Measurements from ENCODE around the gene MICAL3.

DNA sequence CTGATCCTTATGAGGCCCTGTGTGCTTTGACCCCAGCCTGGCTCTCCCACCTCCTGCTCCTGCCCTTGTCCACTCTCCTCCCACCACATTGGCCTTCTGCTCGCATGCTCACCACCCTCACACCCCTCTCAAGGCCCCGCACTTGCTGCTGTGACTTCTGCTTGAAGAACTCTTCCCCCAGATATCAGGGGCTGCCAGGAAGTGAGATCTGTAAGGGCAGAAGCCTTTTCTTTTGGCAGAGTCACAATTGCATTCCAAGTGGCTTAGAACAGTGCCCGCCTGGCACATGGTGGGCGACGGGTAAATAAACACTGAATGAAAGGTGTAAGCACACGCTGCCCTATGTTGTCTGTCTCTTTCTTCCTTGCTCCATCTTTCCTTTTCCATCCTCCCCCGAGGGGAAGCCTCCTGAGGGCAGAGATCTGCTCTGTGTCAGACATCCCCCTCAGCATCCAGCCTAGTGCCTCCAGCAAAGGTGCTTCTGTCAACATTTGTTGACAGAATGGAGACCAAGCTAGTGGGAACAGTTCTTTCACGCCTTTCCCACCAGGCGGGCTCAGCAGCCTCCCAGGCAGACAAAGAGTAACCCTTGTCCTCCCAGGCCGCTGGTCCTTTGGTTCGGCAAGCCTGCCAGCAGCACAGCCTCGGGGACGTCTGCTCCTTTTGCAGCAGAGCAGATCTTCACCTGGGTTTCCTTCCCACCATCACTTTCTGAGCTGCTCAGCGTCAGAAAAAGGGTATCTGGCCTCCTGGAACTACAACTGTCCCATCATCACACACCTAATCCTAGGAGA, 43.4 kb upstream of the MICAL3 start:
- TF ChIP-seq, protein P1, sequence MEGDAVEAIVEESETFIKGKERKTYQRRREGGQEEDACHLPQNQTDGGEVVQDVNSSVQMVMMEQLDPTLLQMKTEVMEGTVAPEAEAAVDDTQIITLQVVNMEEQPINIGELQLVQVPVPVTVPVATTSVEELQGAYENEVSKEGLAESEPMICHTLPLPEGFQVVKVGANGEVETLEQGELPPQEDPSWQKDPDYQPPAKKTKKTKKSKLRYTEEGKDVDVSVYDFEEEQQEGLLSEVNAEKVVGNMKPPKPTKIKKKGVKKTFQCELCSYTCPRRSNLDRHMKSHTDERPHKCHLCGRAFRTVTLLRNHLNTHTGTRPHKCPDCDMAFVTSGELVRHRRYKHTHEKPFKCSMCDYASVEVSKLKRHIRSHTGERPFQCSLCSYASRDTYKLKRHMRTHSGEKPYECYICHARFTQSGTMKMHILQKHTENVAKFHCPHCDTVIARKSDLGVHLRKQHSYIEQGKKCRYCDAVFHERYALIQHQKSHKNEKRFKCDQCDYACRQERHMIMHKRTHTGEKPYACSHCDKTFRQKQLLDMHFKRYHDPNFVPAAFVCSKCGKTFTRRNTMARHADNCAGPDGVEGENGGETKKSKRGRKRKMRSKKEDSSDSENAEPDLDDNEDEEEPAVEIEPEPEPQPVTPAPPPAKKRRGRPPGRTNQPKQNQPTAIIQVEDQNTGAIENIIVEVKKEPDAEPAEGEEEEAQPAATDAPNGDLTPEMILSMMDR (IDR thresholded peaks at IDR 0.05): no peak
- no peak for TF ChIP-seq POLR2AphosphoS5 (IDR thresholded peaks at IDR 0.05)
- no peak for TF ChIP-seq POLR2A (IDR thresholded peaks at IDR 0.05)
- TF ChIP-seq EP300 (IDR thresholded peaks at IDR 0.05): no peak

Data from suprapubic skin (tissue), 4 donors.